BJ (cell line): ENCODE data around the gene GRIK3. TPM values are rescaled to one million over a fixed set of nuclear protein-coding genes. Genes with fewer than 3 reads are reported as not detected.

Experiments used
- CTCF ChIA-PET: fragments of 350-600 bp; formaldehyde crosslinking; extraction: SDS; loops from one replicate; lab custom pipeline; 2021; ENCODE audit warnings: antibody characterized with exemption, inconsistent platforms; lab: Yijun Ruan, JAX
- POLR2A ChIA-PET: fragments of 300-600 bp; sonication (Branson Sonifier 250); formaldehyde crosslinking; extraction: SDS; loops from one replicate; lab custom pipeline; 2021; ENCODE audit warnings: antibody characterized with exemption; lab: Charles Lee
- DNase-seq: peaks from one replicate; pipeline ENCODE4 v3.0.0-alpha.2; 2011; ENCODE audit warnings: low read depth
- H3K27me3 ChIP-seq: 2 replicates; pipeline ENCODE4 v1.6.0; 2011; ENCODE audit warnings: low read length; ENCODE audit not compliant: control insufficient read depth, insufficient read depth
- H3K36me3 ChIP-seq: 2 replicates; pipeline ENCODE4 v1.5.1; 2011; ENCODE audit warnings: low read length; ENCODE audit not compliant: control insufficient read depth, insufficient read depth
- H3K4me3 ChIP-seq: 2 replicates; pipeline ENCODE4 v1.5.1; 2011; ENCODE audit warnings: low read depth, mild to moderate bottlenecking, control low read depth, low read length
- polyA plus RNA-seq: library from polyadenylated mRNA; depleted of rRNA; stranded (reverse); fragments of >200 nt; gene quantifications from 2 replicates; pipeline ENCODE4 v1.2.3, GENCODE V29; 2011
- TF ChIP-seq, protein P1 (sequence below): IDR thresholded peaks from 2 replicates; pipeline ENCODE4 v1.5.1; 2011; ENCODE audit warnings: low read depth, mild to moderate bottlenecking, control low read depth, inconsistent platforms, low read length, moderate library complexity; ENCODE audit not compliant: insufficient read depth

Gene GRIK3
- polyA plus RNA-seq, 1 experiment: not detected

- Histone ChIP-seq H3K36me3 (no peaks in the 10 kb centered on the region), H3K27me3 (no peaks in the 10 kb centered on the region), H3K4me3 (no peak overlapping the region)
- CTCF ChIA-PET: no interaction called here
- POLR2A ChIA-PET: no interaction called here
- no peak for DNase-seq
- TF ChIP-seq, protein P1, sequence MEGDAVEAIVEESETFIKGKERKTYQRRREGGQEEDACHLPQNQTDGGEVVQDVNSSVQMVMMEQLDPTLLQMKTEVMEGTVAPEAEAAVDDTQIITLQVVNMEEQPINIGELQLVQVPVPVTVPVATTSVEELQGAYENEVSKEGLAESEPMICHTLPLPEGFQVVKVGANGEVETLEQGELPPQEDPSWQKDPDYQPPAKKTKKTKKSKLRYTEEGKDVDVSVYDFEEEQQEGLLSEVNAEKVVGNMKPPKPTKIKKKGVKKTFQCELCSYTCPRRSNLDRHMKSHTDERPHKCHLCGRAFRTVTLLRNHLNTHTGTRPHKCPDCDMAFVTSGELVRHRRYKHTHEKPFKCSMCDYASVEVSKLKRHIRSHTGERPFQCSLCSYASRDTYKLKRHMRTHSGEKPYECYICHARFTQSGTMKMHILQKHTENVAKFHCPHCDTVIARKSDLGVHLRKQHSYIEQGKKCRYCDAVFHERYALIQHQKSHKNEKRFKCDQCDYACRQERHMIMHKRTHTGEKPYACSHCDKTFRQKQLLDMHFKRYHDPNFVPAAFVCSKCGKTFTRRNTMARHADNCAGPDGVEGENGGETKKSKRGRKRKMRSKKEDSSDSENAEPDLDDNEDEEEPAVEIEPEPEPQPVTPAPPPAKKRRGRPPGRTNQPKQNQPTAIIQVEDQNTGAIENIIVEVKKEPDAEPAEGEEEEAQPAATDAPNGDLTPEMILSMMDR: no peak
Observed at GRCh38 chr1:36761113-36761512, 273.2 kb downstream of the GRIK3 start.

DNA sequence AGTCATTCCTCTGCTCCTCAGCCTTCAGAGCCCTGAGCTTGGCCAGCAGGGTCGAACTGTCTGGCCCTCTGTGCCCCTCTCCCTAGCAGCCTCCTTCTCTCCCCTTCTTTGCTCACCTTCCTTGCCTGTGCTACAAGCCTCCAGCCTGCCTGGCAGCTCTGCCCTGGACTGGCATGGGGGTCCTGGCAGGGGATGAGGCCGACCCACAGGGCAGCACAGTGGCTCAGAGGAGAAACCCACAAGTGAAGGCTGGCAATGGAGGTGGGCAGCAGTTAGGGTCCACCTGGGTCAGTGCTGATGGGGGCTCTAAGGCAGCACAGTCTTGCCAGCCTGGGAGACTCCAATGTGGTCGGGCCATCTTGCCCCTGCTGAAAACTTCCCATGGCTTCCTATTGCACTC, 274.2 kb downstream of the GRIK3 start:
- ChIA-PET POLR2A (no interaction called here), CTCF (no interaction called here)
- TF ChIP-seq, protein P1: no peak

GRCh38 chr1:36759355-36759754, 275.0 kb downstream of the GRIK3 start:
- TF ChIP-seq, protein P1: no peak
- POLR2A ChIA-PET: no interaction called here
- no peak for DNase-seq

More for the DNA sequence above, 274.2 kb downstream of the GRIK3 start:
- no peak for DNase-seq
- H3K36me3 ChIP-seq: no peaks in the 10 kb centered on the region
- no peak overlapping the region for H3K4me3 ChIP-seq
- H3K27me3 ChIP-seq: no peaks in the 10 kb centered on the region

DNA sequence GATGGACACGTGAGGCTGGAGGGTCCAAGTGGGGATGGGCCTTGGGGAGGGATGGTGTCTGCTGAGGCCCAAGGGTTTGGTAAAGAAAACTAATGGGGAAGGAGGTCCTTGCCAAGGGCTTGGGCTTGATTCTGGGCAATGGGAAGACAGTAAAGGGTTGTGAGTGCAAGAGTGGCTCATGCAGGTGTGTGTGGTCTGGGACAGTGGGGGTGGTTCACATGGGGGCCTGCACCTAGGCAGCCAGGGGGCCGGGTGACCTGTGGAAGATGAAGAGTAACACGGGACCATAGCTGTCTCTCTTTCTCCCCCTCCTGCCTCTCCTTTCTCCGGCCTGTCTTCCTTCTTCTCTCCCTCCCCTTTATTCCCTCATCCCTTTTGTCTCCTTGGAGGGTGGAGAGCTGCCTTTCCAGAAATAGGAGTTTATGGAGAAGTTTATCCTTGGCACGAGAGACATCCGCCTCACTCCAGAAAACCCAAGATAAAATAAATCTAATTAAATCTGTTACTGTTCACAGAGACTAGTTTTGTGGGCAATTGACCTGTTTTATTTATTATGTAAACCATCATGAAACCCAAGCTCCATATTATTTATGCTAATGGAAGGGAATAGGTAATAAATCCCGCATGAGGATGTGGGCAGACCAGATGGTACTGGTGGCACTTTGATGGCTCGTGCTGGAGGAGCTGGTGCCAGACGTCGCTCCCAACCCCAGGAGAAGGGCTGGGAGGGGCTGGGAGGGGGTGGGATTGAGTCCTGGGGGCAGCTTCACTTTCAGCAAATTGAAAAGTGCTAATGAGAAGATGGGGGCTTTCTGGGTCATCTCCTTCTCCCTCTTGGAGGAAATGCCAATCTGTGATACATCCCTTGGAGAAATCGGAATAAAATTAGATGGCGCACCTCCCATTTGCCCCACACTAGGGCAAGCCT, 278.7 kb downstream of the GRIK3 start:
- ChIA-PET POLR2A (no interaction called here), CTCF (no interaction called here)
- Histone ChIP-seq H3K36me3 (no peaks in the 10 kb centered on the region), H3K27me3 (no peaks in the 10 kb centered on the region), H3K4me3 (no peak overlapping the region)
- DNase-seq: no peak
- TF ChIP-seq, protein P1: no peak

More at GRCh38 chr1:36759355-36759754, 275.0 kb downstream of the GRIK3 start:
- no peak overlapping the region for H3K4me3 ChIP-seq
- CTCF ChIA-PET: no interaction called here
- H3K27me3 ChIP-seq: no peaks in the 10 kb centered on the region
- H3K36me3 ChIP-seq: no peaks in the 10 kb centered on the region

- DNase-seq: no peak
- POLR2A ChIA-PET: no interaction called here
- TF ChIP-seq, protein P1: no peak
- H3K4me3 ChIP-seq: no peak overlapping the region
- CTCF ChIA-PET: no interaction called here
- H3K36me3 ChIP-seq: no peaks in the 10 kb centered on the region
- H3K27me3 ChIP-seq: no peaks in the 10 kb centered on the region
Observed at GRCh38 chr1:36754366-36754765, 279.9 kb downstream of the GRIK3 start.
